NCI-H524 (cell line): ENCODE results near the gene OSMR.
"Not testable (repeated sequence)": the region's sequence is repeated elsewhere in the genome, so short reads cannot be mapped to it uniquely, and the experiment has no call there.

Experiments used
- DNase-seq, 2 experiments: peaks; one replicate each; lab custom pipeline; 2025; lab: John Stamatoyannopoulos, UW

Gene OSMR

GRCh38 chr5:38831117-38831516 is 14.7 kb upstream of the OSMR start:
- no peak for DNase-seq

GRCh38 chr5:38831909-38832308 is 13.9 kb upstream of the OSMR start:
- DNase-seq = peak; percentile 19 to 32

DNA sequence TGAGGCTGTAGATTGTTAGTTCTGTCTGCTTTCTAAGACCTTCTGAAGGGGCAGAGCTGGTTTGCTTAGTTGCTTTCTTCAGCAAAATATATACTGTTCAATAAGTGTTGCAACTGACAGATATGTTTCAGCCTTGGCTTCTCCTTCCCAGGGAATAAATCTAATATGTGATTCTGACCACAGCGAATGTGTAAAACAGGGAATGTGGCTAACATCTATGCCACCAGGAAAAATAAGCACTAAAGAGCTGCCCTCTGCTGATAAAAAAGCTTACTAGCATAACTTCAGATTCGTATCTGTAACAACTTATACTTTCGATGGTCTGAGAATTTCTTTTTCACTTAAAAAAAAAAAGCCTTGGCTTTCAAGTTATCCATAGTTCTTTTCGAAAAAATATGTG is 13.0 kb upstream of the OSMR start:
- no peak for DNase-seq

GRCh38 chr5:38835887-38836286 is 9.9 kb upstream of the OSMR start:
- DNase-seq = no peak

DNA sequence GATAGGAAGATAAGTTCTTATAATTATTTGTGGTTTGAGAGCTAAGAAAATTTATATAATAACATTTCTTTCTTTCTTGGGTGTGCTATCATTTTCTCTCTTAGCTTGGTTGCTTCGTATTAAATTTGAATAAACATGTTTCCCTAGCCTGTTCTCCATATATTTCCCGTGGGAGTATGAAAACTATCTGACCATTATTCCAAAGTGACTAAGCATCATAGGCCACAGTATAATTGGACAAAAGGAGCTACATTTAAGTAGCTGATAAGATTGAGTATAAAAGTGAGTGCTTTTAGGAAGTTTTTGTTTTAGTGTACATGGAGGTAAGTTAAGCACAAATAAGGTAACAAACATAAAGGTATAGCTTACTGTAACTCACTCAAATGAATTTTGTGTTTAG is 8.4 kb upstream of the OSMR start:
- DNase-seq = no peak

DNA sequence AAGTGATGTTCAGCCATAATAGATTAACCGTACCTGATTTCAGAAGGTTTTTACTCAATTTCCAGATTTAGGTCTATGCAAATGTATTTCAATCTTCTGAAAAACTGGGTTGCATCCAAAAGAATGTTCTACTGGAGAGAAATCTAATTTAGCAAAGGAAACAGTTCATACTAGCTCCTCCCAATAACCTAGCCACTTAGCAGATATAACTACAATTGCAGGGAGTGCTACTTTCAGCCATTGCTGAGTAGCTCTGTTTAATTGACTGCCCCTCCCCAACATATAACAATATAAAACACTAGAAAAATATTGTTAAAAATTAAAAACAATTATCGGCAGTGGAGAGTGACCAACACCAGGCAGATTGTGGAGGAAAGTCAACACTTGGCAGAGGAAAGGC is 7.9 kb upstream of the OSMR start:
- DNase-seq = no peak

DNA sequence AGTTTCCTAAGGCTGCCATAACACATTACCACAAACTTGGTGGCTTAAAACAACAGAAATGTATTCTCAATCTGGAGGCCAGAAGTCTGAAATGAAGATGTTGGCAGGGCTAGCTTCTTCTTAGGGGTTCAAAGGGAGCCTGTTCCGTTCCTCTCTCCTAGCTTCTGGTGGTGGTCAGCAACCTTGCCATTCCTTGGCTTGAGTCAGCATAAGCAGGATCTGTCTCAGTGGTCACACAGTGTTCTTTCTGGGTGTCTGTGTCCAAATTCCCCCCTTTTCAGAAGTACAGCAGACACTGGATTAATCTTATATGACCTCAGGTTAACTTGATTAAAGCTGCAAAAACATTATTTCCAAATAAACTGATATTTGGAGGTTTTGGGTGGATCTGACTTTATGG is 2.1 kb upstream of the OSMR start:
- DNase-seq = no peak

DNA sequence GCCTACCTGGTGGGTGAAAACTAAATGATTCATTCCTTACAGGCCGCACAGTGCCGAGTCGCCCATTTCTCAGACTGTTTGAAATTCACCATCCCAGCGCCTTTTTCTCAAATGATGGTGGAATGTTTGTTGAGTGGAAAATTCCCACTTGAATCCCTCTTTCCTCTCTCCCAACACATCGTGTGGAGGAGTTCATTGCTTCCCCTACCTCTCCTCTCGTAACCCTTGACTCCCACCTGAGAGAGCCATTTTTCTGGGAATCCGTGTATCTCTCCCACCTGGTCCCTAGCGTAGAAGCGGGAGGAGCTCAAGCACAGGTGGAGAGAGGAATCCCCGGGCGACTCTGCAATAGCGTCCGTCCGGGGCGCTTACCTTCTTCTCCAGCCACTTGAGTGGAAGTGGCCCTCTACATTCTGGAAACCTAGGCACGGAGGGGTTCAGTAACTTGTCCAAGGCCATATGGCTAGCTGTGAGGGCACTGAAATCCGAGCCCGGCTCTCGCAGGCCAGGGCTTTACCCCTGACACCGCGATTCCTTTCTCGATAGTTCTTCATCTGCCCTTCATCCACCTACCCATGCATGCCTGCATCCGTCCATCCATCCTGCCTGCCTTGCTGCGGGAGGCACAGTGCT is 683 bp downstream of the OSMR start:
- peak in 1 of 2 experiments; percentile 40 for DNase-seq

DNA sequence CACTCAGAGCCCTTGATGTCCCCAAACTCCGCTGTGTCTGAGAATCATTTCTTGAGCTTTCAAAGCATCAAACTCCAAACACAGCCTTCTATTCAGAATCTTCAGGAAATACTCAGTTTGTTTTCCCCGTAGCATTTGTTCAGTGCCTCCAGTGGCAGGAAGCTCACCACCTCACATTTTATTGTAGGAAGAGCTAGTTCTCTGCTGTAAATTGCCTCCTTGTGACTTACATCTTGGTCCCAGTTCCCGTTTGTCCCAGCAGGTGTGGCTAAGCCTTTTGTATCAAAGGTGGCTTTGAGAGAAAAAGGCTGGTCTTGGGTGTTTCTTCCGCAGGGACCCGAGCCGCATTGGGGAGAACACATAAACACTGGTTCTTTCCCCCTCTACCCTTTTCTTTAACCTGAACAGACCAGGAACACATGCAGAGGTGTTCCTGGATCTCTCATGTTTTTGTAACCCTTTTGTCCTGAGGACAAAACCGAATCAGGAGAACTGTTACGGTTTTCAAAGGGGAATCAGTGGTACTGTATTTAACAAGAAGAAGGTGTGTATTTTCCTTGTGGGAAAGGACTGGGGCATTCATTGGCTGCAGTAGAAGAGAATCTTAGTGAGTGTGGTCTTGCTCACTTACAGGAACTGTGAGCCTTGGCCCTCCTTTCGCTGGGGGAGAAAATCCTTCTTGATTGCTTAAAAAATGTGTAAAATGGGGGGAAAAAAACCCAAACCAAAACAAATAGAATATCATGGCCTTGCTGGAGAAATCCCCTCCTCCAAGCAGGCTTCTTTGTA is 1.9 kb downstream of the OSMR start:
- DNase-seq = no peak

DNA sequence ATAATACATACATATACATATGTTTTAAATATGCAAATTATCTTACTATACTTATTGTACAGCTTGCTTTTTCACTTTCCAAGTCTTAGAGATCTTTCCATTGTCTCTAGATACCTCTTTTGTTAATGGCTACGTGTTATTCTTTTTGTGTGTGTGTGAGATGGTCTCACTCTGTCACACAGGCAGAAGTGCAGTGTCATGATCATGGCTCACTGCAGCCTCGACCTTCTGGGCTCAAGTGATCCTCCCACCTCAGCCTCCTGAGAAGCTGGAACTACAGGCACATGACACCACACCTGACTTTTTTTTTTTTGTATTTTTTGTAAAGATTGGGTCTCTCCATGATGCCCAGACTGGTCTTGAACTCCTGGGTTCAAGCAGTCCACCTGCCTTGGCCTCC is 2.8 kb downstream of the OSMR start:
- no peak for DNase-seq

DNA sequence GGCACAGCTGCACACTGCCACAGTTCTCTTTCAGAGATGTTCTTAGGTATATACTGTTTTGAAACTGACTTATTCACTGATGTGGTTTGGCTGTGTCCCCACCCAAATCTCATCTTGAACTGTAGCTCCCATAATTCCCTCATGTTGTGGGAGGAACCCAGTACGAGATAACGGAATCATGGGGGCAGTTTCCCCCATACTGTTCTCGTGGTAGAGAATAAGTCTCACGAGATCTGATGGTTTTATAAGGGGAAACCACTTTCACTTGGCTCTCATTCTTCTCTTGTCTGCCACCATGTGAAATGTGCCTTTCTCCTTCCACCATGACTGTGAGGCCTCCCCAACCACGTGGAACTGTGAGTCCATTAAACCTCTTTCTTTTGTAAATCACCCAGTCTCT is 5.8 kb downstream of the OSMR start:
- not testable (repeated sequence) for DNase-seq

DNA sequence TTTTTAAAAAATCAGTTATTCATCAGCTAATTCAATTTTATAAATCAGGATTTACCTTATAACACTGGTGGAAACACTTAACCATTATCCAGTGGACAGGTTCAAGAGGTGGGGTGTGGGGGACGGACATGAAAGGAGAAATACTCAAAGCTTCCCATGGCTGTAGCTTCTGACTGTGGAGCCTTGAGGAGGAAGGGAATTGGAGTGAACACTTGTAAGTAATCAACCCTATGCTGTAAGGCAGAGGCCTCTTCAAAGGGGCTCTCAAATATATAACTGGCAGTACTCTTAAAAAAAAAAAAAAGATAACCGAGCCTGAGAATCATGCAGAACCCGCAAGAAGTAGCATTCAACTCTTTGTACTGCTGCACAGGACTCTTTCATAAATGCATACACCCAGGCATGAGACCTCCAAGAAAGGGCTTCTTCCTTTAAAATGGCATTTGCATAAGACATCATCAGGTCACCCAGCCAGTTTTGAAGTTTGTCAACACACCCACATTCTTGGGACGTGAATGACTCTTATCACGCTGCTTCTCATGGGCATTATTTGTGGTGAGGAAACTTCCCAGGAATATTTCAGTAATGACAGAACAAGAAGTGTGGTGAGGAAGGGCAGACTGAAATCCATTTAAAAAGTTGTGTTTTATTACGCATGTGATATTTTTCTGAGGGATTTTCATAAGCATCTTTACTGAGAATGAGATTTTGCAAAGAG is 8.1 kb downstream of the OSMR start:
- DNase-seq = no peak

GRCh38 chr5:38854907-38855306 is 9.1 kb downstream of the OSMR start:
- DNase-seq = no peak

DNA sequence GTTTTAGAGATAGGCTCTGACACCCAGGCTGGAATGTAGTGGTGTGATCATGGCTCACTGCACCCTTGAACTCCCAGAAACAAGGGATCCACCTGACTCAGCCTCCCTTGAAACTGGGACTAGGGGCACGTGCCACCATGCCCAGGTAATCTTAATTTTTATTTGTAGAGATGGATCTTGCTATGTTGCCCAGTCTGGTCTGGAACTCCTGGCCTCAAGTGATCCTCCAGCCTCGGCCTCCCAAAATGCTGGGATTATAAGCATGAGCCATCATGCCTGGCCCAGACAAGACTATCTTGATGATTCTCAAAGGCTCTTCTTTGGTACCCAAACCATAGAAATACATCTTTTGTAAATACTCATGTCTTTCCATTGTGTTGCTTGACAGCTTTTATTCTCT is 10.8 kb downstream of the OSMR start:
- no peak for DNase-seq

- no peak for DNase-seq
Measured at GRCh38 chr5:38858839-38859238, 13.0 kb downstream of the OSMR start.

- DNase-seq = not testable (repeated sequence)
Measured at GRCh38 chr5:38861986-38862770, 16.4 kb downstream of the OSMR start.

GRCh38 chr5:38866362-38867031 is 20.7 kb downstream of the OSMR start:
- no peak for DNase-seq

DNA sequence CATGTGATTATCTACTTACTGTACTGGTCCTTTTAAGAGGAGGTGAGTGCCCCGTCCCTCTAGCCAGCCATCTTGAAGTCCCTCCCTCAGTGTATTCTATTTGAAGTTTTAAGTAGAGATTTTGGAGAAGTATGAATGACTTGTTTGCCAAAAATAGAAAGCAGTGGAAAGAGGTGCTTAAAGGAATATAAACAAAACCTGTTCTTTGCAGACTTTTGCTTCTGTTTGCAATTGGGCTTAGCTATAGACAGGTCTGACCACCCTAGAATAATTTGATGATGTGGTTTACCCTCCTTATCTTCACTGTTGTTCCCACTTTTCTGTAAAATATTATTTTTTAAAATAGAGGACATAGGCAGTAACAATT is 21.2 kb downstream of the OSMR start:
- DNase-seq = no peak

GRCh38 chr5:38867416-38867815 is 21.6 kb downstream of the OSMR start:
- DNase-seq = no peak

DNA sequence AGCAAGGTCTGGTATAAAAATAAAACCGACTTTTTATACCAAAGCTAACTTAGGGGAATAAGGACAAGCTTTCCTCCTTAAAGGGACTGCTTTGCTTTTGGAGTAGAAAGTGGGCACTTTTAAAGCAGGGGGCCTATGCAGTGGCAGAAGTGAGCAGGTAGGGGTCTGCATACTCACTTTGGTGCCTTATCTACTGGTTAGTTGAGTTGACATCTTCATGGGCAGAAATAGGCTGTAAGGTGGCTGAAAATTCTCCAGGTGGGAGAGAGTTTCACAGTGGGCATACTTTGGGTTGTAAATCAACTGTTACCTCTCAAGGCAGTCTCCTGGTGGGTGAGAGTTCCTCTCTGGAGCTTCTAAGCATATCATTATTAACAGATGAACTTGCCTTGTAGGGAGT is 24.8 kb downstream of the OSMR start:
- no peak for DNase-seq

DNA sequence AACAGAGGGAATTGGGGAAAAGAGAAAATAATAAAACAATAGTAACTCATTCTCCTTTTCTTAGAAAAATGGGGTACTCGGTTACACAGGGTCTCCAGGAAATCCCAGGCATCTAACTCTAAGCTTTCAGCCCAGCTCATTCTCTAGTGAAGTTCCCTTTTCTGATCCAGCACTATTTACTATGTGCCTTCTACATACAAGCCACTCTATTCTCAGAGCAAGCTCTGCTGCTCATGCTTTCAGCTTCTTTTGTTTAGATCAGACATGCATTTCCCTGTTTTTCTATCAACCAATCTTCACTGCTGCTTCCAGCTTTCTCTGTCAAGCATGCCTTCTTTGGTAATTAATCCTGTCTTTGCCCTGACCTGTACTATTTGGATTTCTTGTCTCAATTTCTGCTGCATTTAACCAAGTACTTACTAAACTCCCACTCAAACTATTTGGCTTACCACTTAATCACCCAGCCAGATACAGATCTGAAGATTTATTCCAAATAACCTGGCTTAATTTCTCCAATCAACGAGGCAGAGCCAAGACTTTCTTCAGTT is 25.3 kb downstream of the OSMR start:
- no peak for DNase-seq
